ENCODE data around the gene SHTN1.

DNA sequence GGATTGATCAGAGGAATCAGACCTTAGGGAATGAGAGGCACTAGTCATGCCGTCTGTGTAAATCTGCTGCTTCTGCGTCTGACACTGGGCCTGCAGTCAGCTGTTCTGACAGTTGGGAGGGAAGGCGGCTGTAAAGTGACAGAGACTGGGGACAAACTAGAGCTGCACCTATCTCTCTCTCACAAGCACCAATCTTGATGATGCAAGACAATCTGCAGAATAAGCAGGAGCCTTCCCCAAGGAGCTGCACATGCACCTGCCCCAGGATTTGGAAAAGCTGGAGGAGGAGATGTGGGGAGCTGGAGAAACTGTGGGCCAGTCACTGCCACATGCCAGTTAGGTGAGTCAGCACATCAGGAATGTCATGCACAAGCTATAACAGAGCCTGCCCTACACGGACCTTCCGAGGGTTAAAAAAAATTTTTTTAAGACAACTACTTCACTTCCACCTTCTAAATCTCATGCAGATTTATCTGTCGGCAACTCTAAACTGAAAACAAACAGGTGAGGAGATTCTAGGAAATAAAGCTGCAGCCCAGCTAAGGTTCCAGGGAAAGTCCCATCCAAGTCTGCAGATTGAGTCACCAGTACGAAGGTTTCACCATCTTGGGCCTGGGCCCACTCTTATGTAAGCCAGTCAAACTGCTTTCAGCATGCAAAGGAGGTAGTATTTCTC, 116.5 kb downstream of the SHTN1 start:
- TF ChIP-seq, protein P1, sequence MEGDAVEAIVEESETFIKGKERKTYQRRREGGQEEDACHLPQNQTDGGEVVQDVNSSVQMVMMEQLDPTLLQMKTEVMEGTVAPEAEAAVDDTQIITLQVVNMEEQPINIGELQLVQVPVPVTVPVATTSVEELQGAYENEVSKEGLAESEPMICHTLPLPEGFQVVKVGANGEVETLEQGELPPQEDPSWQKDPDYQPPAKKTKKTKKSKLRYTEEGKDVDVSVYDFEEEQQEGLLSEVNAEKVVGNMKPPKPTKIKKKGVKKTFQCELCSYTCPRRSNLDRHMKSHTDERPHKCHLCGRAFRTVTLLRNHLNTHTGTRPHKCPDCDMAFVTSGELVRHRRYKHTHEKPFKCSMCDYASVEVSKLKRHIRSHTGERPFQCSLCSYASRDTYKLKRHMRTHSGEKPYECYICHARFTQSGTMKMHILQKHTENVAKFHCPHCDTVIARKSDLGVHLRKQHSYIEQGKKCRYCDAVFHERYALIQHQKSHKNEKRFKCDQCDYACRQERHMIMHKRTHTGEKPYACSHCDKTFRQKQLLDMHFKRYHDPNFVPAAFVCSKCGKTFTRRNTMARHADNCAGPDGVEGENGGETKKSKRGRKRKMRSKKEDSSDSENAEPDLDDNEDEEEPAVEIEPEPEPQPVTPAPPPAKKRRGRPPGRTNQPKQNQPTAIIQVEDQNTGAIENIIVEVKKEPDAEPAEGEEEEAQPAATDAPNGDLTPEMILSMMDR (conservative IDR thresholded peaks at IDR 0.05) = no peak
- no peak for TF ChIP-seq ZFX (IDR thresholded peaks at IDR 0.05)

All from C4-2B (cell line).